Skeletal muscle tissue (tissue), 4 donors: ENCODE data around the gene LIFR. TPM values are rescaled to one million over a fixed set of nuclear protein-coding genes. Genes with fewer than 3 reads are reported as not detected.

Experiments
- H3K27ac ChIP-seq: one replicate; pipeline ENCODE4 v1.7.0; 2013; ENCODE audit warnings: mild to moderate bottlenecking, low read depth, low read length, inconsistent platforms
- H3K27me3 ChIP-seq, 3 donors: one replicate each; pipeline ENCODE4 v1.7.0; 2013; ENCODE audit warnings: low read length in 3 of 3; ENCODE audit not compliant: control insufficient read depth in 3 of 3, insufficient read depth in 3 of 3
- H3K36me3 ChIP-seq, 3 donors: one replicate each; pipeline ENCODE4 v1.7.0; 2013; ENCODE audit warnings: low read length in 3 of 3; ENCODE audit not compliant: control insufficient read depth in 3 of 3, insufficient read depth in 3 of 3
- H3K4me1 ChIP-seq, 3 donors: one replicate each; pipeline ENCODE4 v1.7.0; 2013; ENCODE audit warnings: low read length in 3 of 3, mild to moderate bottlenecking in 3 of 3; ENCODE audit not compliant: control insufficient read depth in 3 of 3, insufficient read depth in 3 of 3
- H3K4me3 ChIP-seq, 3 donors: one replicate each; pipeline ENCODE4 v1.7.0; 2013; ENCODE audit warnings: low read length in 3 of 3
- H3K9ac ChIP-seq, 3 donors: one replicate each; pipeline ENCODE4 v1.7.0; 2013; ENCODE audit warnings: low read length in 3 of 3, mild to moderate bottlenecking in 3 of 3, moderate library complexity in 2 of 3, low read depth in 1 of 3
- H3K9me3 ChIP-seq, 3 donors: one replicate each; pipeline ENCODE4 v1.7.0; 2013; ENCODE audit warnings: low read length in 3 of 3; ENCODE audit not compliant: control insufficient read depth in 3 of 3
- total RNA-seq: library from RNA; depleted of rRNA; stranded (reverse); fragments of >200 nt; gene quantifications from one replicate; pipeline ENCODE4 v1.2.3, GENCODE V29; 2014
- donor health status: Osteomylitis.

Gene LIFR
- total RNA-seq, 1 donor from 2014 or later: 101 TPM

DNA sequence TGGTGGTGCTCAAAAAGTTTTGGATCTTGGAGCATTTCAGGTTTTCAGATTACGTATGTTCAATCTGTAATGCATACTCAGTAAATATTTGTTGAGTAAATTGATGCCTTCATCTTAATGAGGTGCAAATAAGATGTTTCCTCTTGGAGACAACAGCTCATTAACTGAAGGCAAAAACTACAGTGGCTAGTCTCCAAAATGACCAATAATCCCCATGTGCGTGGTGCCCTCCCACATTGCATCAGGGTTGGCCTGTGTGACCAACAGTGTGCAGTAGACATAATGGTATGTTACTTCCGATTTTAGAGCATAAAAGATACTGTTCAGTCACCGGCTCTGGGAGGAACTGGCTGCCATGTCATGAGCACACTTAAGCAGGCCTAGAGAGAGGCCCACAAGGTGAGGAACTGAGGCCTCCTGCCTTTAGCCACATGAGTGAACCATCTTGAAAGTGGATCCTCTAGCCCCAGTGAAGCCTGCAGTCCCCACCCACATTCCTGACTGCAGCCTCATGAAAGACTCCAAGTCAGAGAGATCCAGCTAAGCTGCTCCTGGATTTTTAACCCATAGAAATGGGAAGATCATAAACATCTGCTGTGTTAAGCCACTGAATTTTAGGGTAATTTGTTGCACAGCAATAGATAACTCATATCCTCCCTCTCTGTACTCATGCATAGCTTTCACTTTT lies 55.7 kb downstream of the LIFR start:
- Histone ChIP-seq H3K36me3 (peaks cover 18 to 27% (median 19%) of the 10 kb centered on the region in 3 donors), H3K4me3 (no peak overlapping the region), H3K27me3 (no peaks in the 10 kb centered on the region), H3K27ac (no peak overlapping the region), H3K9me3 (no peaks in the 10 kb centered on the region), H3K4me1 (no peaks in the 10 kb centered on the region), H3K9ac (no peak overlapping the region)

DNA sequence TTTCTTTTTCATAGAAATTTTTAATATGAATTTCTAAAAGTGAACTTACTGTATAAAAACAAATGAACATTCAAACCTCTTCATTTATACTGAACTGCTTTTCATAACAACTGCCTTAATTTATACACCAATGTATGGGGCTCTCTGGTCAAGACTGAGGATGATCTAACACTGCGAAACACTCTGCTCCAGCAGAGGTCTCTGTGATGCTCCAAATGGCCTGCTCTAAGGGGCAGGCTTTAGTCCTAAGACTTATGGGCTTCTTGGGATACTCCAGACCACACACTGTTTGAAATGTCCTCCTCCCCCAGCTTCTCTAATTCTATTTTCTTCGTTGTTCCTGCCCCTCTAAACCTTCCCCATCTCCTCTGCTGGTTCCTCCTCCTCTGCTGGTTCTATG lies 58.5 kb downstream of the LIFR start:
- no peaks in the 10 kb centered on the region for H3K27me3 ChIP-seq
- no peak overlapping the region for H3K4me3 ChIP-seq
- H3K36me3 ChIP-seq: peaks cover 12 to 34% (median 26%) of the 10 kb centered on the region in 3 donors
- no peaks in the 10 kb centered on the region for H3K9me3 ChIP-seq
- no peak overlapping the region for H3K27ac ChIP-seq
- H3K9ac ChIP-seq: no peak overlapping the region
- no peaks in the 10 kb centered on the region for H3K4me1 ChIP-seq

DNA sequence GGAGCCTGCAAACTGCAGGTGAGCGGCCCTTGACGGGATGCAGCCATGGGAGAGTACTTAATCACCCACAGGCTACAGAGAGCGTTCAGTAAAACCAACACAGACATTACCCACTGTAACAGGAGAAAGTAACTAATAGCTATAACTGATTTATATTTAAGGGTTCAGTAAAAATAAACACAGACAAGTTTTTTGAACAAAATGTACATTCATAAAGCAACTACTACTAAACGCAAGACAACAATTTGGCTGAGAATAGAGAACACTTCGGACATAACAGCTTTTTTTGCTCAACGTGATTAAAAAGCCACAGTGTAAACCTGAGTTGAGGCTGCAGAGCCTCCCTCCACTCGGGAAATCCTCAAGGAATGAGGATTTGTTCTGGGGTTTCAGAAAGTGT lies 61.7 kb downstream of the LIFR start:
- Histone ChIP-seq H3K9ac (no peak overlapping the region), H3K4me3 (no peak overlapping the region), H3K36me3 (peaks cover 28 to 45% (median 30%) of the 10 kb centered on the region in 3 donors), H3K4me1 (no peaks in the 10 kb centered on the region), H3K27ac (no peak overlapping the region), H3K9me3 (no peaks in the 10 kb centered on the region), H3K27me3 (no peaks in the 10 kb centered on the region)

DNA sequence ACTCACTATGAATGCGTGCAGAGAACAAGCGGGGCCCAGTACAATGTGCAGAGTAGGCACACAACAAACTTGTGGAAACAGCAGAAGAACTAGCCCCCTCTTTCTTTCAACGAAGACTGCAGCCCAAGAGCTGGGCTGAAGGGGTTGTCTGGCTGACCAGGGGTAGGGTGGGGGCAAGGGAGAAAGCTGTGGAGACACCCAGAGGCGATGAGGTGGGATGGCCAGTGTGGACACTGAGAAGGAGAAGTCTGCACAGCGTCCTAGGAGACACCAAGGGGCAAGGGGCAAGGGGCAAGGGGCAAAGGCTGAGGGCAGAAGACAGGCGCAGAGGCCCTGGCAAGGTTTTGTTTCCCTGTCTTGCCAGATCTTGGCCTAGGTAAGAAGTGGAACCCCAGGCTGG lies 62.3 kb downstream of the LIFR start:
- Histone ChIP-seq H3K36me3 (peaks cover 28 to 45% (median 30%) of the 10 kb centered on the region in 3 donors), H3K27ac (no peak overlapping the region), H3K27me3 (no peaks in the 10 kb centered on the region), H3K4me1 (no peaks in the 10 kb centered on the region), H3K4me3 (no peak overlapping the region), H3K9ac (no peak overlapping the region), H3K9me3 (no peaks in the 10 kb centered on the region)

DNA sequence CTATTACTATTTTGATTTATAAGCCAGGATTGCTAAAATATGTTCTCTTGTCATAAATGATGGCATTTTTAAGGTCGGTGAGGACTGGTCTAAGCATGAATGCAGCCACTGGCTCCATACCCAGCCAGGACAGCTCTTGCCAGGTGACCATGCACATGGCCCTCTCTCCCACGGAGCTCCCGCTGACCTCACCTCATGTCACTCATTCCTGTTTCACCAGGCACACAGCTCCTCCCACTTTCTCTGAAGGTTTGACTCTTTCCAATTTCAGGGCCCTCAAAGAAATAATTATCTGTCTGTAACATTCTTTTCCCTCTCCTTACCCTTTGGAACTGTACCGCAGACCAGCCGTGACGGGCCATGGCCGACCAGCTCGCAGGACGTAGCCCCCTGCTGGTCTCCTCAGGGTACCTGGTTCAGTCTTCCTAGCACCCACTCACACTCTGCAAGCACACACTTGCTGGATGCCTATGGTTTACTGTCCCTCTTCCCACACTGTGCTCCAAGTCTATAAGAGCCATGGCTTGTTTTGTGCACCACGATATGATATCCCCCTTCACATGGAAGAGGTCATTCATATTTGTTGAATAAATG lies 72.5 kb downstream of the LIFR start:
- Histone ChIP-seq H3K4me3 (no peak overlapping the region), H3K9ac (no peak overlapping the region), H3K9me3 (no peaks in the 10 kb centered on the region), H3K27ac (no peak overlapping the region), H3K4me1 (no peaks in the 10 kb centered on the region), H3K27me3 (no peaks in the 10 kb centered on the region), H3K36me3 (peaks cover 22 to 44% (median 44%) of the 10 kb centered on the region in 3 donors)

DNA sequence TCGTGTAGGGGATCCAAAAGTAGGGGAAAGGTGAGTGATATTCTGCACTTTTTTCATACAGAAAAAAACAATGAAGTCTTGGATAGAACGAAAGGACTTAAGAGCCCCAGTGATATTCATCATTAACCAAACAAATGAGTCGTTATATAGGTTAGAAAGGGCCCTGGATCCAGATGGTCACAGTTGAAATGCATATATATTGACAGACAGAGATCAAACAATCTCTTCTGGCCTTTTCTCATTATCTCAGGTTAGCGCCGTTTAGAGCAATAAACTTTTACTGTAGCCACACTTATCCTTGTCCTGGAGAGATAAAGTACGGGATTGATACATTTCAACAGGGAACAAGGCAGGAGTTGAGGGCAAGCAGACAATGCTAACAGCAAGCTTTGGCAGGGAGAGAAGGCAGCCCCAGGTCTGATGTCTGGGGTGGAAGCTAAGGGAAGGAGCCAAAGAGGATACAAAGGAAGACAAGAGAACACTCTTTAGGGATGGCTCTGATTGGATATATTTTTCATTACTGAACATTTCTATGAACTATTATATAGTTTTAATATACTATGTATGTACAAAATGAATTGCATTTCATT lies 77.0 kb downstream of the LIFR start:
- Histone ChIP-seq H3K9ac (no peak overlapping the region), H3K4me1 (no peaks in the 10 kb centered on the region), H3K4me3 (no peak overlapping the region), H3K9me3 (no peaks in the 10 kb centered on the region), H3K27me3 (no peaks in the 10 kb centered on the region), H3K36me3 (peaks cover 13 to 19% (median 19%) of the 10 kb centered on the region in 3 donors), H3K27ac (no peak overlapping the region)

DNA sequence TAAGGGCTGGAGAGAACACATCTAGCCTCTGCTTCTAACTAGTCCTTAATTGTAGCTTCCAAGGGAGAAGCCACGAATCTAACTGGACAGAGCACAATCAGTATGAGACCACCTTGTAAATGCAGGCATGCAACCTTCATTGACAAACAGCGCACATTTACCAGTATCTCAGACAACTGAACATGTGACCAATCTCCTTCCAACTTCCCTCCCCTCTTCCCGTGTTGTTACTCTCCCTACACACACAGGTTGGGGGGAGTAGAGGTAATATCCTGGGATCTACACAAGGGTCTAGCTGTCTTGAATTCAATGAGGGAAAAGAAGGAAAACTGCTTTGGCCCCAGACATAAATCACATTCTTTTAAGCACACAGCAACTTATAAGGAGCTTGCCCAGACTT lies 77.6 kb downstream of the LIFR start:
- peaks cover 10 to 16% (median 15%) of the 10 kb centered on the region in 3 donors for H3K36me3 ChIP-seq
- H3K4me1 ChIP-seq: no peaks in the 10 kb centered on the region
- H3K9ac ChIP-seq: no peak overlapping the region
- no peaks in the 10 kb centered on the region for H3K27me3 ChIP-seq
- H3K27ac ChIP-seq: no peak overlapping the region
- H3K9me3 ChIP-seq: no peaks in the 10 kb centered on the region
- no peak overlapping the region for H3K4me3 ChIP-seq

DNA sequence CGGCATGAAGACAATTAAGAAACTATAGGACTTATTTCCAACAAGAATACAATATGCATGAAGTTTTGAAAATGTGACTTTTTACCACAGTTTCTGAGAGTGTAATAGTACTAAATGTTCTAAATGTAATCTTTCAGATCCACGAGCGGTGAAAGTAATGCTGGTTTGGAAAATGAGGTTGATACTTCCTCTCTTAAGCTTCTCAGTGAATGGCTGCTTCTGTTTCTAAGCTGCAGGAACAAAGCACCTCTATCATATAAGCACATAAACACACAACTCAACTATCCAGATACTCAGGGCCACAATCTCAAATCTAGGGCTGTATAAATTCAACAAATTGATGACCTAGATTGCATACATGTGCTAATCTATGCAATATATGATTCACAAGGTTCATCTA lies 78.3 kb downstream of the LIFR start:
- H3K9me3 ChIP-seq: no peaks in the 10 kb centered on the region
- peaks cover 8 to 14% (median 11%) of the 10 kb centered on the region in 3 donors for H3K36me3 ChIP-seq
- no peaks in the 10 kb centered on the region for H3K27me3 ChIP-seq

DNA sequence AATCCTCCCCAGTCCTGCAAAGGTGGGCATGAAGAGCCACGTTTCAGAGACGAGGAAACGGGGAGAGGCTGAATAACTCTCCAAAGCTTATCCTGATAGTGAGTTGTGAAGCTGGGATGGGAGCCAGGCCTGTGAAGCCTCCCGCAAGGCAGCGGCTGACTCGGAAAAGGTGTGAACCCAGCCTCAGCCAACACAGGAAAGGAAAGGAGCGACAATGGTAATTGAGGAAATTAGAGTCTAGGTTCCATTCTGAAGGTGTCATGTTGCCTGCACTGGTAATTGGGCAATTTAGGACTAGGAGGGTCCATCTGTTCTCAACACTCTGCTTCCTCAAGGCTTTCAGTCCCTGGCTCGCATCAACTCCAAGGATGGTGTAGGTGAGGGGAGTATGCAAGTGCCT lies 83.4 kb downstream of the LIFR start:
- H3K9me3 ChIP-seq: no peaks in the 10 kb centered on the region
- no peak overlapping the region for H3K27ac ChIP-seq
- no peaks in the 10 kb centered on the region for H3K36me3 ChIP-seq

More for the DNA sequence above, 78.3 kb downstream of the LIFR start:
- Histone ChIP-seq H3K4me1 (peaks cover 0 to 1% (median under 1%) of the 10 kb centered on the region in 3 donors), H3K27ac (no peak overlapping the region), H3K9ac (no peak overlapping the region), H3K4me3 (no peak overlapping the region)

DNA sequence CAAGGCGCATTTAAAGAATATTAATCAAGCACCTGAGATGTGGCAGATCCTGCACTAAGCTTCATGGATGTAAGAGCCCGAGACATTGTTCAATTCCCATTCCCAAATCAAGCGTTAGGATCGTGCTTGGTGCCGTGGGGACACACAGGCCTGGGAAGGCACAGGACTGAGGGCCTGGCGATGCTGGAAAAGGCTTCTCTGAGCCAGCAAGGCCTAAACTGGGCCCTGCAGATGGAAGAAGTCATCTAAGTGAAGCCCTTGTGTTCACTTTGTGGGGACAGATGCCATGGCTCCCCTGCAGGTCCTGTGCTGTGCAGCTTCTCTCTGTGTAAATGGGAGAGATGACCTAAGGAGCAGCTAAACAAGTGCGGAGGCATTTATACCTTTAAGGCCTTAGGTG lies 83.9 kb downstream of the LIFR start:
- peaks cover 22 to 40% (median 34%) of the 10 kb centered on the region in 3 donors for H3K4me1 ChIP-seq
- no peaks in the 10 kb centered on the region for H3K36me3 ChIP-seq
- H3K9me3 ChIP-seq: no peaks in the 10 kb centered on the region
- H3K27ac ChIP-seq: no peak overlapping the region
- H3K4me3 ChIP-seq: no peak overlapping the region
- no peak overlapping the region for H3K9ac ChIP-seq
- H3K27me3 ChIP-seq: no peaks in the 10 kb centered on the region

More for the DNA sequence above, 83.4 kb downstream of the LIFR start:
- Histone ChIP-seq H3K4me3 (no peak overlapping the region), H3K4me1 (peaks cover 17 to 35% (median 29%) of the 10 kb centered on the region in 3 donors), H3K27me3 (no peaks in the 10 kb centered on the region), H3K9ac (no peak overlapping the region)
